Measurements from ENCODE around the gene SMTN.
"Not testable (repeated sequence)": the region's sequence is repeated elsewhere in the genome, so short reads cannot be mapped to it uniquely, and the experiment has no call there.

SMTN gene

GRCh38 chr22:31080848-31081649 lies at the start of gene SMTN:
Gene SMTN (plus strand): TSS chr22:31081318. CDS start chr22:31083259, 1,941 bp downstream.
- peak; percentile 90 for DNase-seq

GRCh38 chr22:31036671-31037550 lies 44.2 kb upstream of the SMTN start:
- DNase-seq = no peak

GRCh38 chr22:31038686-31039085 lies 42.4 kb upstream of the SMTN start:
- no peak for DNase-seq

GRCh38 chr22:31039393-31039792 lies 41.7 kb upstream of the SMTN start:
- DNase-seq = no peak

GRCh38 chr22:31040542-31041398 lies 40.3 kb upstream of the SMTN start:
- DNase-seq = no peak

- DNase-seq = no peak
Observed at GRCh38 chr22:31044262-31044861, 36.8 kb upstream of the SMTN start.

DNA sequence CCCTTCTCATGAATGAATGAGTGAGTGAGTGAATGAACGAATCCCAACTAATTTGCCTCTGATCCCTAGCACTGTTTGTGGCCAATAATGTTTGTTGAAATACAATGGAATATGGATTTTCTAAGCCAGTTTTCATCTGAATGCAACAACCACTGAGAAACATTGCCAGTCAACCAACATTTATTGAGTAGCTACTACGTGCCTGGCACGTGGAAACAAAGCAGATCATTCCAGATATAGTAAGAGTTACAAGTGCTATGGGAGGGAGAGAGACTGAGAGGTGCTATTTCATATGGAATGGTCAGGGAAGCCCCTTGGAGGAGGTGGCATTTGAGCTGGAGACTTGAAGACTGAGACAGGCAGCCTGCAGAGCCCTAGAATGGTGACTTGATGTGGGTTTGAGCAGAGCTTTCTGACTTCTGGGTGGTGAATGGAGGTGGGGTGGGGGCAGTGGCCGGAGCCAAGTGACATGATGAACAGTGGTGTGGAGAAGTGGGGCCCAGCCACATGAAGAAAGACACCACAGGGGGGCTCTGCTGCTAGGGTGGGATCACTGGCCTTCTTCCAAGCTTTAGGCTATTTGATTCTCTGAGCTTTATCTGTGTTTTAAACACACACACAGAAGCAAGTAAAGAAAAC lies 35.1 kb upstream of the SMTN start:
- no peak for DNase-seq

DNA sequence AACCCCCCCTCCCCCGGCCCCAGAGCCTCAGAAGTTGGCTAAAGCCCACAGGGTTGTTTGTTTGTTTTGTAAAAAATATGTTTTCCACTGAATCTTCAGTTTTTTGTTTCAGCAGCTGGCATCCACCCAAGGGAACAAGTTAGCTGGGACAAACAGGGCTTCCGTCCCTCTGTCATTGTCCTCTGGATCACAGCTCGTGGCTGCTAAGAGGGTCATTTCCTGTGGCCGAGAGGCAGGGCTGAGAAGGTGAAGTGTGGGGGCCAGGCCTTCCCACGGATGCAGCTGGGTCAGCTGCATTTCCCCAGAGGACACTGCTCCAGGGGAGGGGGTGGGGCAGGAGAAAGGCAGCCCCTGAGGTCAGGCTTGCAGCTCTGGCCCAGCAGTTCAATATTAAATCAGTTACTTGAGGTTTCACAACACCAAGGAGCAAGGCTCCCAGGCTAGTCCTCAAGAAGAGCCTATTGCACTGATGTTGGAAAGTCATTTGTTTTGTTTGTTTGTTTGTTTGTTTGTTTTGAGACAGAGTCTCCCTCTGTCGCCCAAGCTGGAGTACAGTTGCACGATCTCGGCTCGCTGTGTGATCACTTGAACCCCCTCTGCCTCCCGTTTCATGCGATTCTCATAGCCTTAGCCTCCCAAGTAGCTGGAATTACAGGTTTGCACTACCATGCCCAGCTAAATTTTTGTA lies 34.4 kb upstream of the SMTN start:
- no peak for DNase-seq

- DNase-seq = no peak
Observed at GRCh38 chr22:31048570-31048969, 32.5 kb upstream of the SMTN start.

GRCh38 chr22:31049815-31050420 lies 31.2 kb upstream of the SMTN start:
- no peak for DNase-seq

DNA sequence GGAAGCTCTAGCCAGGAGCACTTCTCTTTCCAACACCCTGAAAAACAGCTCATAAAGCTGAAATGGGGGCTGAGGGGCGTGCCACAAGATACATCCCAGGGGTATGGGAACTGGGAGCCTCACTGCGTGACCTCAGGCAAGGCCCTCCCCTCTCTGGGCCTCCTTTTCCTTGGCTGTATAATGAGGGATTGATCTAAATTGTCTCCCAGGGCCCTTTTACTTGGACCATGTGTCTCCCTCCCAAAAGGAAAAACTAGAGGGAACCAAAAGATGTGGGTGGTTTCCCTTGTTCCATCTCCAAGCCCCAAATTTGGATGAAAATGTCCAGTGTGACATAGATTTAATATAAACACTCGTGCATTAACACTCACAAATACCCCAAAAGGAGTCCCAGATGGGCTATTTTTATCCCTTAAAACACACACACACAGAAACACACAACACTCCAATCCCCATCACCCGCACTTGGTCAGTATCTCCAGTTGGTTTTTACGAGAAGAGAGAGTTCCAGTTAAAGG lies 25.9 kb upstream of the SMTN start:
- DNase-seq = no peak

DNA sequence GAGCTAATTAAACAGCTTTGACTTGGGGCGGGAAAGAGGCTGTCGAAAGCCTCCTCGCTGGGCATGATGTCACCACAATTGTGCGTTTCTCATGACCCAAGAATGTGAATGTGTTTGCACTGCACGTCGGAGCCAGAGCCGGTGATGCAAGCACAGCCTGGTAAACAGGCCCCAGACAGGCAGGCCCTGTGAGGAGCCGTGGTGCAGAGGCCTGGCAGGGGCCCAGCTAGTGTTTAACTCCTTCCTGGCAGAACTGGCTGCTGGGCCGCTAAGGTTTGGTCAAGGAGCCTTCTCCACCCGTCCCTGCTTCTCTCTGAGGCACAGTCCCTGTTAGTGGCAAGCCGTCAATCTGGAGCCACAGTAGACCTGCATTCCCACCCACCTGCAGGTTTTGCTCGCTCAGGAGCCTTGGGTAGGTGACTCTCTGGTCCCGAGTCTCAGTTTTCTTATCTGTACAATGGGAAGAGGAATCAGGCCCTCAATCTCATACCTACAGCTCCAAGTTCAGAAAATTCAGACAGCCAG lies 25.4 kb upstream of the SMTN start:
- DNase-seq = no peak

DNA sequence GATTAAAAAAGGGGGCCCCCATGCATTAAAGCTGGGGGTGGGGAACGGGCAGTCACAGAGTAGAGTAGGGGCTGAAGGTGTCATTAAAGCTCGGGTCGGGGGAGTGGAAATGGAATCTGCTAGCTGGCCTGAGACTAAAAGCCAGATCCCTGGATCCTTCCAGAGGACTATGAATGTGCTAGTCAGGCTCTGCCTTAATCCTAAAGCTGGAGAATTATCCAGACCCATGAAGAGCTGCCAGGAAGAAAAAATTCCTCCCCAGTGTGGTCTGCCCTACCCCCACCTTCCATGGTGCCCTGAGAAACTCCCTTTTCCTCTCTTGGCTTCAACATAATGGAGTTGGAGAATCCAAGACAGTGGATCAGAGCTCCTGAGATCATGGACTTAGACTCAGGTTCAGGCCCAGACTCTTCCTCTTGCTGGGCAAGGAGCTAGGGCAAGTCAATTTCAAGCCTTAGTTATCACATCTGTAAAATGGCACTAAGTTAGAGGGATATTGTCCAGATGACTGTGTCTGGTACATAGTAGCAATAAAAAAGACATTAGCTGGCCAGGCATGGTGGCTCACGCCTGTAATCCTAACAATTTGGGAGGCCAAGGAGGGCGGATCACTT lies 24.0 kb upstream of the SMTN start:
- no peak for DNase-seq

DNA sequence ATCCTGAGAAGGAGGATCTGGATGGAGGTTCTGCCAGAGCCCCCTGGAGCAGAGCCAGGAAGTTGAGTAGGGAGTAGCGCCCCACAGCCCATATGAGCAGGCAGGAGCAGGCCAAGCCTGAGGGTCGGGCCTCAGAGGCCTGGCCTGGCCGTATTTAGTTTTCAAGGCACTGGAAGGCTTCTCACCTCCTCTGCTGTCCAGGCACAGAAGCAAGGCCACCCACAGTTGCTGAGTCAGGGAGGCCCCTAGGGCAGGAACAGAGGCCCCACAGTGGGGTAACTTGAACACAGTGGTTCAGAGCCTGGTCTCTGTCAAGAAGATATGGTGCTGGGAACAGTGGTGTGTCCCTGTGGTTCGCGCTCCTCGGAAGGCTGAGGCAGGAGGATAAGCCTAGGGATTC lies 21.5 kb upstream of the SMTN start:
- not testable (repeated sequence) for DNase-seq

- no peak for DNase-seq
Observed at GRCh38 chr22:31062566-31063230, 18.4 kb upstream of the SMTN start.

DNA sequence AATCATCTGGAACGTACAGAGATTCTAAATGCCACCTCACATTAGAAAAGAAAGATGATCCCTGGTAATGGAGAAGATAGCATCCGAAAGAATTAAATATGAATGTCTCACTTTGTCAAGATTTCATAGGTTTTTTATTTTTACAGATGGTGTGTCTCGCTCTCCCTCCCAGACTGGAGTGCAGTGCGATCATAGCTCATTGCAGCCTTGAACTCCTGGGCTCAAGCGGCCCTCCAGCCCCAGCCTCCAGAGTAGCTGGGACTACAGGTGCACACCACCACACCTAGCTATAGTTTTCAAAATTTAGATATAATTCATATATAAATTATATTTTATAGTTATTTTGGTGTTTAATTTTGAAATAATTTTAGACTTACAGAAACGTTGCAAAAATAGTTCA lies 16.7 kb upstream of the SMTN start:
- DNase-seq = no peak

GRCh38 chr22:31068970-31069369 lies 12.1 kb upstream of the SMTN start:
- DNase-seq = no peak

- not testable (repeated sequence) for DNase-seq
Observed at GRCh38 chr22:31069691-31070314, 11.3 kb upstream of the SMTN start.

GRCh38 chr22:31073125-31073524 lies 8.0 kb upstream of the SMTN start:
- not testable (repeated sequence) for DNase-seq
